UCSD-AML1 (cell line): ENCODE measurements around the gene VASH2.
"Not testable (repeated sequence)": the region's sequence is repeated elsewhere in the genome, so short reads cannot be mapped to it uniquely, and the experiment has no call there.

Source experiments
- DNase-seq: peaks from one replicate; lab custom pipeline; 2025; ENCODE audit not compliant: unreplicated experiment; lab: John Stamatoyannopoulos, UW

Gene VASH2

DNA sequence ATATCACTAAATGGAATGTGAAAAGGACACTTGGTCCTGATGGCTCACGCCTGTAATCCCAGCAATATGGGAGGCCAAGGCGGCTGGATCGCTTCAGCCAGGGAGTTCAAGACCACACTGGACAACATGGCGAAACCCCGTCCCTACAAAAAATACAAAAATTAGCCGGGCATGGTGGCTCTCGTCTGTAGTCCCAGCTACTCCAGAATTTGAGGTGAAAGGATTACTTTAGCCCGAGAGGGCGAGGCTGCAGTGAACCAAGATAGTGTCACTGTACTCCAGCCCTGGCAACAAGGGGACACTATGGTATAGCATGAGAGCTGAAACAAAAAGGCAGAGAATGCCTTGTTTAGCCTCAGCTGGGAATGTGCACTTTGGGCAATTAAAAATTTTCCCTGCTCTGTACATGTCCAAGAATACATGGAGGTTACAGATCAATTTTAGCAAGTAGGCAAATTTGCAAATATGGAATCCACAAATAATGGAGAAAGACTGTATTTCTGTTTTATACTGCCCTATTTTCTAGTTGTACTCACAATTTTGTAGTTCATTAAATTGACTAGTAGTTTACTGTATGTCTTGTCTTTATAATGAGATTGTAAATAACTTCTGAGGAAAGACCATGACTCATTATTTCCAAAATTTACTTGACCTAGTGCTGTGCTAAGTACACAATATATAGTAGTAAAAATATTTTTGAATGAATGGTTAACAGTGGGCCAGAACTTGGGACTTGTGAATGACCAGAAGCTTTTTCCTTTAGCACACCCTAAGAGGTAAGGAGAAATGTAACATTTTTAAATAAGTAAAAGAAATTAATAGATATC, 67.3 kb downstream of the VASH2 start:
- DNase-seq = no peak

DNA sequence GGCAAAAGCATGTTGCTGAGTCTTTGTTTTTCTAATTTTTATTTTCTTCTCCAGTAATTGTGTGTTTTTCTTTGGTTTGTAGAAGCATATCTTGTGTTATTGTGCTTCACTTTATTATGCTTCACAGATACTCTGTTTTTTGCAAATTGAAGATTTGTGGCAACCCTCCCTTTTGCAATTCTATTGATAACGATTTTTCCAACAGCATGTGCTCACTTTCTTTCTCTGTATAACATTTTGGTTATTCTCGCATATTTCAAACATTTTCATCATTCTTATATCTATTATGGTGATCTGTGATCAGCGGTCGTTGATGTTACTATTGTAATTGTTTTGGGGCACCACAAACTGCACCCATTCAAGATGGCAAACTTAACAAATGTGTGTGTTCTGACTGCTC, 69.1 kb downstream of the VASH2 start:
- DNase-seq = no peak

- DNase-seq = no peak
Measured at GRCh38 chr1:213020016-213020415, 69.7 kb downstream of the VASH2 start.

- DNase-seq = not testable (repeated sequence)
Measured at GRCh38 chr1:213027024-213027423, 76.7 kb downstream of the VASH2 start.

DNA sequence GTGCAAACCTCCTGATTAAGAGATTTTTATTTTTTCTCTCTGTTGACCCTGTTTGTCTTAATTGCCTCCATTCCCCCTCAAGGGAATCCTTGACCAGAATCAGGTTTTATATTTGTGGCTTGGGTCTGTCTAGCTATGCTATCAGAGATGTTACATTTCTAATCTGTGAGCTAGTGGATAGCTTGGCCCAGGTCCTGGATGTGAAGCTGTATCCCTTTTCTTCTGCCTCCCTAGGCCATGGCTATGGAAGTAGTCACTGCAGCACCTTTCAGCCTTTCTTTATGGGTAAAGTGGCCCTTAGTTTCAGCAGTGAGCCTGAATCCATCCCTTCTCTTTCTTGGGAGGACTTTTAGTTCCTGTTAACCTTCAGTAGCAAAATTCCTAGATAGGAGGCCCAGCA, 82.3 kb downstream of the VASH2 start:
- DNase-seq = no peak

DNA sequence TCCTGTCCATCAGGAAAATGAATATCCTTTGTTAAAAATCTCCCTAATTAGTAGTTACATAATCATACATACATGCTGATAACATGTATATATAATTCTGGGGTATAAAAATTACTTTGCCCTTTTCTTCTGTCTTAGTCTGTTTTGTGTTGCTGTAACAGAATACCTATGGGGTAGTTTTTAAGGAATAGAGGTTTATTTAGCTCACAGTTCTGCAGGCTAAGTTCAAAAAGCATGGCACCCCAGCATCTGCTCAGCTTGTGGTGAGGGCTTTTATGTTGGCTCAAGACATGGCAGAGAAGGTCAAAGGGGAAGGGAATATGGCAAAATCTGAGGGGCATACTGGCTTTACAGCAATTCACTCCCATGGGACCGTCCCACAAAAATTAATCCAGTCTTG, 84.4 kb downstream of the VASH2 start:
- no peak for DNase-seq

- DNase-seq = no peak
Measured at GRCh38 chr1:213035573-213035972, 85.2 kb downstream of the VASH2 start.
